Measurements from ENCODE around the gene NPIPA3. TPM values are rescaled to one million over a fixed set of nuclear protein-coding genes. Genes with fewer than 3 reads are reported as not detected.
A peak's percentile ranks its signal among the peaks of the same experiment; 100 is the strongest.
"Not testable (repeated sequence)": the region's sequence is repeated elsewhere in the genome, so short reads cannot be mapped to it uniquely, and the experiment has no call there.

The NPIPA3 gene
- total RNA-seq, 2 donors from 2014 or later = 0.49 to 2.3 TPM

GRCh38 chr16:14672403-14672971, 30.7 kb upstream of the NPIPA3 start:
- H3K27ac ChIP-seq = peak overlapping the region; percentile 81
- peak; percentile 77 for DNase-seq
- no peaks in the 10 kb centered on the region for H3K36me3 ChIP-seq
- no peak overlapping the region for H3K4me3 ChIP-seq
- TF ChIP-seq CTCF (IDR thresholded peaks at IDR 0.05) = no peak
- H3K9ac ChIP-seq (ENCODE audit: low read depth in 2 of 2, low read length in 2 of 2) = peak overlapping the region in 1 of 2 donors; percentile 63
- H3K9me3 ChIP-seq = no peaks in the 10 kb centered on the region
- peaks cover 3% of the 10 kb centered on the region for H3K4me1 ChIP-seq
- intact Hi-C loops (cut with DNase I) = no loop called here
- H3K27me3 ChIP-seq = no peaks in the 10 kb centered on the region

- intact Hi-C loops (cut with DNase I) = no loop called here
- Histone ChIP-seq H3K36me3 (no peaks in the 10 kb centered on the region), H3K4me3 (no peak overlapping the region), H3K9me3 (no peaks in the 10 kb centered on the region), H3K27me3 (no peaks in the 10 kb centered on the region), H3K9ac (ENCODE audit: low read depth in 2 of 2, low read length in 2 of 2) (no peak overlapping the region), H3K27ac (no peak overlapping the region), H3K4me1 (peaks cover 3% of the 10 kb centered on the region)
- DNase-seq = no peak
- no peak for TF ChIP-seq CTCF (IDR thresholded peaks at IDR 0.05)
Observed at GRCh38 chr16:14676633-14677032, 26.6 kb upstream of the NPIPA3 start.

- no peak overlapping the region for H3K9ac ChIP-seq (ENCODE audit: low read depth in 2 of 2, low read length in 2 of 2)
- H3K27me3 ChIP-seq = no peaks in the 10 kb centered on the region
- DNase-seq = no peak
- H3K4me3 ChIP-seq = no peak overlapping the region
- no peak for TF ChIP-seq CTCF (IDR thresholded peaks at IDR 0.05)
- H3K9me3 ChIP-seq = no peaks in the 10 kb centered on the region
- intact Hi-C loops (cut with DNase I) = no loop called here
- H3K27ac ChIP-seq = no peak overlapping the region
- H3K4me1 ChIP-seq = no peaks in the 10 kb centered on the region
- no peaks in the 10 kb centered on the region for H3K36me3 ChIP-seq
Observed at GRCh38 chr16:14677627-14678026, 25.6 kb upstream of the NPIPA3 start.

GRCh38 chr16:14678748-14679497, 24.3 kb upstream of the NPIPA3 start:
- no peaks in the 10 kb centered on the region for H3K9me3 ChIP-seq
- no peak for DNase-seq
- no peak overlapping the region for H3K27ac ChIP-seq
- TF ChIP-seq CTCF (IDR thresholded peaks at IDR 0.05) = no peak
- intact Hi-C loops (cut with DNase I) = no loop called here
- H3K27me3 ChIP-seq = no peaks in the 10 kb centered on the region
- no peak overlapping the region for H3K4me3 ChIP-seq
- no peak overlapping the region for H3K9ac ChIP-seq (ENCODE audit: low read depth in 2 of 2, low read length in 2 of 2)
- H3K36me3 ChIP-seq = no peaks in the 10 kb centered on the region
- no peaks in the 10 kb centered on the region for H3K4me1 ChIP-seq

- DNase-seq; H3K36me3 ChIP-seq; H3K9ac ChIP-seq (ENCODE audit: low read depth in 2 of 2, low read length in 2 of 2); H3K4me3 ChIP-seq; H3K4me1 ChIP-seq; H3K27me3 ChIP-seq; H3K27ac ChIP-seq; intact Hi-C loops (cut with DNase I); H3K9me3 ChIP-seq: not testable (repeated sequence)
Observed at GRCh38 chr16:14680396-14680795, 22.8 kb upstream of the NPIPA3 start.

- no peak for DNase-seq
- Histone ChIP-seq H3K36me3 (no peaks in the 10 kb centered on the region), H3K27me3 (no peaks in the 10 kb centered on the region), H3K4me3 (no peak overlapping the region), H3K4me1 (no peaks in the 10 kb centered on the region), H3K9ac (ENCODE audit: low read depth in 2 of 2, low read length in 2 of 2) (no peak overlapping the region), H3K27ac (no peak overlapping the region), H3K9me3 (no peaks in the 10 kb centered on the region)
- intact Hi-C loops (cut with DNase I) = no loop called here
- TF ChIP-seq CTCF (IDR thresholded peaks at IDR 0.05) = no peak
Observed at GRCh38 chr16:14681115-14681514, 22.1 kb upstream of the NPIPA3 start.
